ENCODE data around the gene ASB5. TPM values are rescaled to one million over a fixed set of nuclear protein-coding genes. Genes with fewer than 3 reads are reported as not detected.

Gene ASB5
- total RNA-seq, 1 experiment from 2014 or later: not detected

GRCh38 chr4:176229645-176230044 lies 39.4 kb downstream of the ASB5 start:
- Mint-ChIP-seq H3K27me3 (ENCODE audit: insufficient read depth, unreplicated experiment) (no peaks in the 10 kb centered on the region), H3K4me1 (ENCODE audit: insufficient read depth, unreplicated experiment) (no peaks in the 10 kb centered on the region), H3K4me3 (ENCODE audit: unreplicated experiment) (no peak overlapping the region), H3K36me3 (ENCODE audit: insufficient read depth, unreplicated experiment) (no peaks in the 10 kb centered on the region), H3K27ac (ENCODE audit: low read depth, unreplicated experiment) (no peak overlapping the region), H3K9me3 (ENCODE audit: unreplicated experiment) (no peaks in the 10 kb centered on the region)
- no peak for TF ChIP-seq CTCF (IDR thresholded peaks at IDR 0.05; ENCODE audit: unreplicated experiment)
- POLR2A ChIA-PET: no interaction called here
- BruUV-seq (replicated peaks): no TSS peak
- DNase-seq (ENCODE audit: unreplicated experiment): no peak
- intact Hi-C loops (cut with micrococcal nuclease): no loop called here
- CTCF ChIA-PET: no interaction called here

- Mint-ChIP-seq H3K27ac (ENCODE audit: low read depth, unreplicated experiment) (no peak overlapping the region), H3K36me3 (ENCODE audit: insufficient read depth, unreplicated experiment) (no peaks in the 10 kb centered on the region), H3K4me1 (ENCODE audit: insufficient read depth, unreplicated experiment) (no peaks in the 10 kb centered on the region), H3K27me3 (ENCODE audit: insufficient read depth, unreplicated experiment) (no peaks in the 10 kb centered on the region), H3K9me3 (ENCODE audit: unreplicated experiment) (no peaks in the 10 kb centered on the region), H3K4me3 (ENCODE audit: unreplicated experiment) (no peak overlapping the region)
- no peak for TF ChIP-seq CTCF (IDR thresholded peaks at IDR 0.05; ENCODE audit: unreplicated experiment)
- POLR2A ChIA-PET: interaction anchor here (0.8 kb wide), 1 partner anchor 31 kb away, joined by 4 read pairs; the partner anchor contains the start of gene SPATA4
- no TSS peak for BruUV-seq (replicated peaks)
- CTCF ChIA-PET: interaction anchor here (0.6 to 0.7 kb wide), 2 partner anchors 11 to 12 kb away, joined by 3 read pairs; no protein-coding TSS in a partner anchor
- DNase-seq (ENCODE audit: unreplicated experiment): no peak
- intact Hi-C loops (cut with micrococcal nuclease): no loop called here
Measured at GRCh38 chr4:176226736-176227135, 42.3 kb downstream of the ASB5 start.

- no peak for DNase-seq (ENCODE audit: unreplicated experiment)
- BruUV-seq (replicated peaks): no TSS peak
- Mint-ChIP-seq H3K27ac (ENCODE audit: low read depth, unreplicated experiment) (no peak overlapping the region), H3K27me3 (ENCODE audit: insufficient read depth, unreplicated experiment) (no peaks in the 10 kb centered on the region), H3K4me3 (ENCODE audit: unreplicated experiment) (no peak overlapping the region), H3K36me3 (ENCODE audit: insufficient read depth, unreplicated experiment) (no peaks in the 10 kb centered on the region), H3K4me1 (ENCODE audit: insufficient read depth, unreplicated experiment) (no peaks in the 10 kb centered on the region), H3K9me3 (ENCODE audit: unreplicated experiment) (no peaks in the 10 kb centered on the region)
- ChIA-PET POLR2A (no interaction called here), CTCF (no interaction called here)
- TF ChIP-seq CTCF (IDR thresholded peaks at IDR 0.05; ENCODE audit: unreplicated experiment): no peak
- intact Hi-C loops (cut with micrococcal nuclease): no loop called here
Measured at GRCh38 chr4:176223561-176223960, 45.5 kb downstream of the ASB5 start.

- CTCF ChIA-PET: no interaction called here
- intact Hi-C loops (cut with micrococcal nuclease): no loop called here
- no peaks in the 10 kb centered on the region for H3K9me3 Mint-ChIP-seq (ENCODE audit: unreplicated experiment)
- no peak for DNase-seq (ENCODE audit: unreplicated experiment)
- POLR2A ChIA-PET: no interaction called here
- H3K27me3 Mint-ChIP-seq (ENCODE audit: insufficient read depth, unreplicated experiment): no peaks in the 10 kb centered on the region
- no peaks in the 10 kb centered on the region for H3K36me3 Mint-ChIP-seq (ENCODE audit: insufficient read depth, unreplicated experiment)
- H3K4me1 Mint-ChIP-seq (ENCODE audit: insufficient read depth, unreplicated experiment): no peaks in the 10 kb centered on the region
- H3K4me3 Mint-ChIP-seq (ENCODE audit: unreplicated experiment): no peak overlapping the region
- H3K27ac Mint-ChIP-seq (ENCODE audit: low read depth, unreplicated experiment): no peak overlapping the region
- TF ChIP-seq CTCF (IDR thresholded peaks at IDR 0.05; ENCODE audit: unreplicated experiment): no peak
- no TSS peak for BruUV-seq (replicated peaks)
Measured at GRCh38 chr4:176222149-176222548, 46.9 kb downstream of the ASB5 start.
